ENCODE results near the gene GRHPR.

DNA sequence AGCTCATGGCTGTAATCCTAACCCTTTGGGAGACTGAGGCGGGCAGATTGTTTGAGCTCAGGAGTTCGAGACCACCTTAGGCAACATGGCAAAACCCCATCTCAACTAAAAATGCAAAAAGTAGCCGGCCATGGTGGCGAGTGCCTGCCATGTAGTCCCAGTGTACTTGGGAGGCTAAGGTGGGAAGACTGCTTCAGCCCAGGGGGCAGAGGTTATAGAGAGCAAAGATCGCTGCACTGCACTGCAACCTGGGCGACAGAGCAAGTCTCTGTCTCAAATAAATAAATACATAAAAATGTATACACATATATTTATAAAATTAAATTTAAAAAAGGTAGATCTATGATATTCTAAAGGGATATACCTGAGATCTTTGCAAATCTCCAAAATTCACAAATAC lies 23.3 kb downstream of the GRHPR start:
- no peak for TF ChIP-seq POLR2A (IDR thresholded peaks at IDR 0.05; ENCODE audit: low read length)
- no peak for TF ChIP-seq GATA1 (IDR thresholded peaks at IDR 0.05; ENCODE audit: low read depth, low read length)

Data from erythroblast (primary cell).